HCT116 (cell line): Measurements from ENCODE around the gene EVC. TPM values are rescaled to one million over a fixed set of nuclear protein-coding genes. Genes with fewer than 3 reads are reported as not detected.

Experiments used
- ATAC-seq: fragments of 200-7000 bp; cut with Tn5 transposase; 2 replicates; pipeline ENCODE4 v1.9.1; 2020; ENCODE audit warnings: mild to moderate bottlenecking, moderate library complexity
- BruUV-seq: library from RNA; stranded (reverse); fragments of 400-500 nt; replicated peaks from 2 replicates; lab custom pipeline; 2021; lab: Mats Ljungman, UMichigan
- CTCF ChIA-PET: fragments of 300-600 bp; sonication (Branson Sonifier 250); formaldehyde crosslinking; loops from one replicate; lab custom pipeline; 2021; ENCODE audit warnings: antibody characterized with exemption; lab: Charles Lee
- POLR2A ChIA-PET: fragments of 300-600, 350-600 bp; sonication (Branson Sonifier 250); formaldehyde crosslinking; loops from one replicate; lab custom pipeline; 2021; ENCODE audit warnings: antibody characterized with exemption; lab: Charles Lee
- RAD21 ChIA-PET, 2 experiments: fragments of 300-600 bp; sonication (Branson Sonifier 250); formaldehyde crosslinking; loops; one replicate each; lab custom pipeline; 2023; ENCODE audit warnings: low total read pairs in 2 of 2; ENCODE audit not compliant: uncharacterized antibody in 2 of 2, unreplicated experiment in 2 of 2, low non-redundant PET in 1 of 2; lab: Charles Lee
- DNase-seq: peaks from one replicate; pipeline ENCODE4 v3.0.0-alpha.2; 2010; ENCODE audit warnings: low read depth, low spot score
- H2AFZ ChIP-seq: fragments of 200-600 bp; shearing (Covaris generic), sonication (generic); 2 replicates; pipeline ENCODE4 v1.6.1; 2017; ENCODE audit warnings: low read depth, mixed run types, mixed read lengths, antibody characterized with exemption, low read length; ENCODE audit not compliant: poor library complexity, severe bottlenecking
- H3K27ac ChIP-seq: 2 replicates; pipeline ENCODE4 v1.5.1; 2012; ENCODE audit warnings: low read depth, low read length
- H3K27me3 ChIP-seq: fragments of 200-600 bp; sonication (generic); 2 replicates; pipeline ENCODE4 v1.6.1; 2016; ENCODE audit warnings: mixed run types, low read length, mixed read lengths; ENCODE audit not compliant: insufficient read depth
- H3K36me3 ChIP-seq, 2 experiments: fragments of 200-500 bp in 1 of 2; fragments of 200-600 bp in 1 of 2; sonication (Bioruptor generic) in 1 of 2; sonication (generic) in 1 of 2; 2 replicates each; pipeline versions ENCODE4 v1.5.1 to v1.6.1; 2014 to 2016; ENCODE audit warnings: low read length in 2 of 2, inconsistent platforms in 1 of 2, mixed read lengths in 1 of 2, mixed run types in 1 of 2; ENCODE audit not compliant: insufficient read depth in 2 of 2, control insufficient read depth in 1 of 2
- H3K4me1 ChIP-seq, 2 experiments: fragments of 200-600 bp in 1 of 2; sonication (generic) in 1 of 2; 2 replicates each; pipeline versions ENCODE4 v1.5.1 to v1.6.1; 2012 to 2017; ENCODE audit warnings: low read length in 2 of 2, inconsistent platforms in 1 of 2, mild to moderate bottlenecking in 1 of 2, mixed read lengths in 1 of 2, mixed run types in 1 of 2, moderate library complexity in 1 of 2; ENCODE audit not compliant: insufficient read depth in 2 of 2, control insufficient read depth in 1 of 2
- H3K4me2 ChIP-seq: fragments of 200-600 bp; sonication (generic); 2 replicates; pipeline ENCODE4 v1.6.1; 2017; ENCODE audit warnings: mixed run types, low read length, mixed read lengths
- H3K4me3 ChIP-seq, 2 experiments: fragments of 200-600 bp in 1 of 2; sonication (generic) in 1 of 2; replicated peaks in 1 of 2; 2 replicates each; pipeline ENCODE4 v1.5.1; 2011 to 2016; ENCODE audit warnings: low read length in 2 of 2, control low read depth in 1 of 2, low read depth in 1 of 2, mild to moderate bottlenecking in 1 of 2, mixed read lengths in 1 of 2, mixed run types in 1 of 2
- H3K79me2 ChIP-seq: fragments of 200-600 bp; sonication (generic); 2 replicates; pipeline ENCODE4 v1.6.1; 2017; ENCODE audit warnings: mild to moderate bottlenecking, mixed run types, low read length, moderate library complexity, mixed read lengths; ENCODE audit not compliant: insufficient read depth
- H3K9ac ChIP-seq: fragments of 200-600 bp; sonication (generic); 2 replicates; pipeline ENCODE4 v1.6.1; 2016; ENCODE audit warnings: low read length, mixed read lengths
- H3K9me2 ChIP-seq: fragments of 200-600 bp; sonication (generic), shearing (Covaris generic); 2 replicates; pipeline ENCODE4 v1.6.1; 2017; ENCODE audit warnings: mixed run types, mild to moderate bottlenecking, moderate library complexity; ENCODE audit not compliant: insufficient read depth
- H3K9me3 ChIP-seq, 2 experiments: fragments of 200-500 bp in 1 of 2; fragments of 200-600 bp in 1 of 2; sonication (Bioruptor generic) in 1 of 2; sonication (generic) in 1 of 2; 2 replicates each; pipeline ENCODE4 v1.6.1; 2014 to 2017; ENCODE audit warnings: low read length in 2 of 2, mixed read lengths in 2 of 2, inconsistent platforms in 1 of 2, low read depth in 1 of 2, mild to moderate bottlenecking in 1 of 2, mixed run types in 1 of 2, moderate library complexity in 1 of 2; ENCODE audit not compliant: control insufficient read depth in 1 of 2, insufficient read depth in 1 of 2
- H4K20me1 ChIP-seq: fragments of 200-600 bp; sonication (generic), shearing (Covaris generic); 2 replicates; pipeline ENCODE4 v1.6.1; 2017; ENCODE audit warnings: mixed run types, mild to moderate bottlenecking, moderate library complexity; ENCODE audit not compliant: insufficient read depth
- CTCF ChIP-seq, 3 experiments: fragments of 200-600 bp in 1 of 3; sonication (generic) in 1 of 3; IDR thresholded peaks in 2 of 3; conservative IDR thresholded peaks in 1 of 3; 2 replicates each; pipeline ENCODE4 v1.5.1; 2012 to 2017; ENCODE audit warnings: low read depth in 2 of 3, low read length in 2 of 3, antibody characterized with exemption in 1 of 3, borderline replicate concordance in 1 of 3, control low read depth in 1 of 3, mild to moderate bottlenecking in 1 of 3, mixed read lengths in 1 of 3, mixed run types in 1 of 3, moderate library complexity in 1 of 3; ENCODE audit not compliant: insufficient read depth in 1 of 3
- EZH2 ChIP-seq: fragments of 200-600 bp; sonication (generic); IDR thresholded peaks from 2 replicates; pipeline ENCODE4 v1.6.1; 2017; ENCODE audit warnings: antibody characterized with exemption, mixed run types
- EZH2phosphoT487 ChIP-seq: fragments of 200-600 bp; IDR thresholded peaks from 2 replicates; pipeline ENCODE4 v1.6.1; 2018; ENCODE audit warnings: antibody characterized with exemption, borderline replicate concordance
- JUND ChIP-seq: IDR thresholded peaks from 2 replicates; pipeline ENCODE4 v1.6.1; 2012
- MAX ChIP-seq: IDR thresholded peaks from 2 replicates; pipeline ENCODE4 v1.6.1; 2012
- POLR2A ChIP-seq: IDR thresholded peaks from 2 replicates; pipeline ENCODE4 v1.7.0; 2011; ENCODE audit warnings: borderline replicate concordance; ENCODE audit not compliant: insufficient read depth, insufficient read length; ENCODE audit errors: extremely low read depth
- POLR2AphosphoS5 ChIP-seq: IDR thresholded peaks from 2 replicates; pipeline ENCODE4 v1.6.1; 2011; ENCODE audit warnings: mild to moderate bottlenecking, low read depth, low read length, moderate library complexity
- REST ChIP-seq: IDR thresholded peaks from 2 replicates; pipeline ENCODE4 v1.6.1; 2012; ENCODE audit warnings: low read depth
- SIN3A ChIP-seq: IDR thresholded peaks from 2 replicates; pipeline ENCODE4 v1.6.1; 2012; ENCODE audit warnings: low read depth
- intact Hi-C: fragments of 100-400 bp; cut with micrococcal nuclease; formaldehyde crosslinking; loops from 2 replicates; pipeline ENCODE4 v1.10.0; 2022
- total RNA-seq: library from RNA; stranded (reverse); gene quantifications from one replicate; pipeline ENCODE4 v1.2.1, GENCODE V29; 2021; ENCODE audit not compliant: unreplicated experiment

Gene EVC
- total RNA-seq, 1 experiment from 2014 or later: 0.15 TPM

GRCh38 chr4:5732158-5732557, 21.2 kb downstream of the EVC start:
- Histone ChIP-seq H3K9me3 (no peaks in the 10 kb centered on the region), H3K27ac (no peak overlapping the region), H3K36me3 (no peaks in the 10 kb centered on the region), H3K4me2 (no peak overlapping the region), H3K79me2 (no peaks in the 10 kb centered on the region), H3K4me3 (no peak overlapping the region), H3K27me3 (no peaks in the 10 kb centered on the region), H2AFZ (no peak overlapping the region), H3K9me2 (no peaks in the 10 kb centered on the region), H3K4me1 (no peaks in the 10 kb centered on the region), H3K9ac (no peak overlapping the region), H4K20me1 (no peaks in the 10 kb centered on the region)
- RAD21 ChIA-PET: no interaction called here
- intact Hi-C loops: no loop called here
- CTCF ChIA-PET: no interaction called here
- DNase-seq: no peak
- TF ChIP-seq REST (no peak), MAX (no peak)
- POLR2A ChIA-PET: no interaction called here
- no TSS peak for BruUV-seq
- no peak for ATAC-seq

- TF ChIP-seq JUND (no peak), SIN3A (no peak), EZH2phosphoT487 (no peak), CTCF (IDR thresholded peaks at IDR 0.05 in 2 of 3, conservative IDR thresholded peaks at IDR 0.05 in 1 of 3; ENCODE audit: borderline replicate concordance in 1 of 3, insufficient read depth in 1 of 3, low read depth in 2 of 3, low read length in 2 of 3) (no peak), POLR2A (no peak), POLR2AphosphoS5 (no peak), EZH2 (no peak), REST (no peak), MAX (no peak)
- Histone ChIP-seq H4K20me1 (no peaks in the 10 kb centered on the region), H3K9ac (no peak overlapping the region), H3K79me2 (no peaks in the 10 kb centered on the region), H2AFZ (no peak overlapping the region), H3K4me2 (no peak overlapping the region), H3K36me3 (no peaks in the 10 kb centered on the region), H3K4me1 (no peaks in the 10 kb centered on the region), H3K9me3 (no peaks in the 10 kb centered on the region), H3K27me3 (no peaks in the 10 kb centered on the region; the same call in 1 of the 2 replicates), H3K27ac (no peak overlapping the region), H3K4me3 (no peak overlapping the region), H3K9me2 (no peaks in the 10 kb centered on the region)
- ChIA-PET CTCF (no interaction called here), RAD21 (no interaction called here), POLR2A (no interaction called here)
- intact Hi-C loops: no loop called here
- ATAC-seq (no peak), DNase-seq (no peak)
- BruUV-seq: no TSS peak
These were observed 23.9 kb downstream of the EVC start for GRCh38 chr4:5734853-5735252.
